ENCODE measurements around the gene MT1E. TPM values are rescaled to one million over a fixed set of nuclear protein-coding genes. Genes with fewer than 3 reads are reported as not detected.

MT1E gene
- 21.6 and 50.6 TPM in 2 replicates for total RNA-seq (2021)
- Bru-seq, nascent RNA = percentile 53 among the genes with signal in this experiment
- percentile 37 among the genes with signal in this experiment for BruChase-seq, experiment 1, labeled RNA remaining after a 2-hour chase
- percentile 59 among the genes with signal in this experiment for BruChase-seq, experiment 2, labeled RNA remaining after a 6-hour chase
- long read RNA-seq, transcript MT1E-201 (3 exons, 704 nt) = major isoform, 7 of 7 reads
- long read RNA-seq, partial matches to known transcripts = 0 of 7 reads
- long read RNA-seq, other reads (novel, unspliced or antisense) = 0 of 7 reads

- no TSS peak for BruUV-seq (replicated peaks)
- Histone ChIP-seq H3K9me3 (ENCODE audit: low read depth, low read length, poor library complexity, severe bottlenecking) (no peaks in the 10 kb centered on the region), H3K27ac (ENCODE audit: low read depth, low read length, poor library complexity, severe bottlenecking) (no peak within 1 kb of the TSS), H3K4me3 (ENCODE audit: low read depth, low read length, poor library complexity, severe bottlenecking) (peak within 1 kb of the TSS; percentile 40), H3K4me1 (ENCODE audit: insufficient read depth, low read length, poor library complexity, severe bottlenecking) (peaks cover 6% of the 10 kb centered on the region), H3K36me3 (ENCODE audit: insufficient read depth, low read length, poor library complexity, severe bottlenecking) (no peaks in the 10 kb centered on the region), H3K27me3 (replicated peaks; ENCODE audit: insufficient read depth, low read depth, low read length, poor library complexity) (no peaks in the 10 kb centered on the region)
- peak; percentile 70 for DNase-seq (ENCODE audit: low spot score)
- TF ChIP-seq CTCF (conservative IDR thresholded peaks at IDR 0.05; ENCODE audit: low read depth, low read length) (no peak), EZH2 (IDR thresholded peaks at IDR 0.05; ENCODE audit: borderline replicate concordance, low read depth, low read length, poor library complexity, severe bottlenecking) (no peak)
- ChIA-PET CTCF (interaction anchor here (0.6 kb wide), 3 partner anchors 22 to 675 kb away, joined by 3 to 6 read pairs (median 3); no protein-coding TSS in a partner anchor), POLR2A (ENCODE audit: low non-redundant PET) (no interaction called here)
- intact Hi-C loops (cut with micrococcal nuclease; ENCODE audit: unreplicated experiment) = no loop called here
Observed at GRCh38 chr16:56625140-56625942, at the start of gene MT1E. MT1E (plus strand) TSS chr16:56625781; CDS start chr16:56625852, 71 bp downstream.

- Histone ChIP-seq H3K9me3 (ENCODE audit: low read depth, low read length, poor library complexity, severe bottlenecking) (no peaks in the 10 kb centered on the region), H3K36me3 (ENCODE audit: insufficient read depth, low read length, poor library complexity, severe bottlenecking) (no peaks in the 10 kb centered on the region), H3K27me3 (replicated peaks; ENCODE audit: insufficient read depth, low read depth, low read length, poor library complexity) (no peaks in the 10 kb centered on the region), H3K4me1 (ENCODE audit: insufficient read depth, low read length, poor library complexity, severe bottlenecking) (no peaks in the 10 kb centered on the region), H3K27ac (ENCODE audit: low read depth, low read length, poor library complexity, severe bottlenecking) (no peak overlapping the region), H3K4me3 (ENCODE audit: low read depth, low read length, poor library complexity, severe bottlenecking) (no peak overlapping the region)
- BruUV-seq (replicated peaks) = no TSS peak
- POLR2A ChIA-PET (ENCODE audit: low non-redundant PET) = no interaction called here
- DNase-seq (ENCODE audit: low spot score) = peak; percentile 73
- CTCF ChIA-PET = interaction anchor here (0.6 to 1.5 kb wide), 2 partner anchors 50 to 125 kb away, joined by 3 to 10 read pairs; no protein-coding TSS in a partner anchor
- peak; percentile 84 for TF ChIP-seq CTCF (conservative IDR thresholded peaks at IDR 0.05; ENCODE audit: low read depth, low read length)
- TF ChIP-seq EZH2 (IDR thresholded peaks at IDR 0.05; ENCODE audit: borderline replicate concordance, low read depth, low read length, poor library complexity, severe bottlenecking) = no peak
- intact Hi-C loops (cut with micrococcal nuclease; ENCODE audit: unreplicated experiment) = loop anchor here (1.0 to 5.0 kb wide), 2 partner anchors 126 to 276 kb away; no protein-coding TSS in a partner anchor
Observed at GRCh38 chr16:56576585-56577299, 48.8 kb upstream of the MT1E start.

- CTCF ChIA-PET = interaction anchor here (0.5 to 1.5 kb wide), 2 partner anchors 125 to 287 kb away, joined by 5 to 10 read pairs; no protein-coding TSS in a partner anchor
- no peaks in the 10 kb centered on the region for H3K27me3 ChIP-seq (replicated peaks; ENCODE audit: insufficient read depth, low read depth, low read length, poor library complexity)
- no peaks in the 10 kb centered on the region for H3K36me3 ChIP-seq (ENCODE audit: insufficient read depth, low read length, poor library complexity, severe bottlenecking)
- POLR2A ChIA-PET (ENCODE audit: low non-redundant PET) = no interaction called here
- H3K27ac ChIP-seq (ENCODE audit: low read depth, low read length, poor library complexity, severe bottlenecking) = no peak overlapping the region
- no peaks in the 10 kb centered on the region for H3K4me1 ChIP-seq (ENCODE audit: insufficient read depth, low read length, poor library complexity, severe bottlenecking)
- TF ChIP-seq EZH2 (IDR thresholded peaks at IDR 0.05; ENCODE audit: borderline replicate concordance, low read depth, low read length, poor library complexity, severe bottlenecking) (no peak), CTCF (conservative IDR thresholded peaks at IDR 0.05; ENCODE audit: low read depth, low read length) (no peak)
- no peak overlapping the region for H3K4me3 ChIP-seq (ENCODE audit: low read depth, low read length, poor library complexity, severe bottlenecking)
- no TSS peak for BruUV-seq (replicated peaks)
- H3K9me3 ChIP-seq (ENCODE audit: low read depth, low read length, poor library complexity, severe bottlenecking) = no peaks in the 10 kb centered on the region
- intact Hi-C loops (cut with micrococcal nuclease; ENCODE audit: unreplicated experiment) = loop anchor here (1.0 to 5.0 kb wide), 2 partner anchors 125 to 275 kb away; no protein-coding TSS in a partner anchor
- no peak for DNase-seq (ENCODE audit: low spot score)
Observed at GRCh38 chr16:56577300-56577625, 48.3 kb upstream of the MT1E start.
